Activated CD8-positive, alpha-beta T cell treated with anti-CD3 and anti-CD28 coated beads for 36 hours (primary cell): ENCODE measurements around the gene COMT. TPM values are rescaled to one million over a fixed set of nuclear protein-coding genes. Genes with fewer than 3 reads are reported as not detected.
"Not testable (repeated sequence)": the region's sequence is repeated elsewhere in the genome, so short reads cannot be mapped to it uniquely, and the experiment has no call there.

Source experiments
- ATAC-seq: fragments of 200-7000 bp; cut with Tn5 transposase; one replicate; pipeline ENCODE4 v1.10.0; 2021; ENCODE audit warnings: mild to moderate bottlenecking, moderate library complexity
- CTCF ChIA-PET: fragments of 350-600 bp; sonication (Branson Sonifier 250); formaldehyde crosslinking; loops from one replicate; lab custom pipeline; 2021; ENCODE audit warnings: antibody characterized with exemption; lab: Charles Lee
- POLR2A ChIA-PET: fragments of 350-600 bp; sonication (Branson Sonifier 250); formaldehyde crosslinking; loops from one replicate; lab custom pipeline; 2021; ENCODE audit warnings: antibody characterized with exemption; lab: Charles Lee
- DNase-seq: peaks from one replicate; pipeline ENCODE4 v3.0.0-alpha.2; 2020
- H3K27ac Mint-ChIP-seq: one replicate; pipeline ENCODE4 v1.8.0; 2021; ENCODE audit warnings: mild to moderate bottlenecking, mixed read lengths
- H3K27me3 Mint-ChIP-seq: one replicate; pipeline ENCODE4 v1.8.0; 2021; ENCODE audit warnings: mixed read lengths
- H3K36me3 Mint-ChIP-seq: one replicate; pipeline ENCODE4 v1.8.0; 2021; ENCODE audit warnings: low read depth, mixed read lengths
- H3K4me1 Mint-ChIP-seq: one replicate; pipeline ENCODE4 v1.8.0; 2021; ENCODE audit warnings: low read depth, mixed read lengths
- H3K4me3 Mint-ChIP-seq: one replicate; pipeline ENCODE4 v1.8.0; 2021; ENCODE audit warnings: mild to moderate bottlenecking, moderate library complexity, mixed read lengths
- H3K9me3 Mint-ChIP-seq: one replicate; pipeline ENCODE4 v1.8.0; 2021; ENCODE audit warnings: mixed read lengths
- intact Hi-C: fragments of 100-400 bp; cut with micrococcal nuclease; formaldehyde crosslinking; loops from one replicate; pipeline ENCODE4 v1.10.0; 2022
- total RNA-seq, 2 experiments: library from RNA; stranded (reverse); gene quantifications; one replicate each; pipeline ENCODE4 v1.2.3, GENCODE V29; 2021
- TF ChIP-seq, protein P1 (sequence below): fragments of 200-600 bp; IDR thresholded peaks from one replicate; pipeline ENCODE4 v1.8.0; 2022; ENCODE audit warnings: antibody characterized with exemption, mild to moderate bottlenecking

Gene COMT
- total RNA-seq, 2 experiments from 2014 or later: 70.7 to 74.5 TPM

GRCh38 chr22:19918332-19919106 lies 23.1 kb upstream of the COMT start:
- no peak for ATAC-seq
- no peak for DNase-seq
- no peaks in the 10 kb centered on the region for H3K4me1 Mint-ChIP-seq
- no peaks in the 10 kb centered on the region for H3K9me3 Mint-ChIP-seq
- POLR2A ChIA-PET: interaction anchor here (0.6 to 1.3 kb wide), 2 partner anchors 175 to 435 kb away, joined by 3 read pairs; no protein-coding TSS in a partner anchor
- no peaks in the 10 kb centered on the region for H3K27me3 Mint-ChIP-seq
- H3K4me3 Mint-ChIP-seq: no peak overlapping the region
- CTCF ChIA-PET: interaction anchor here (0.6 to 1.1 kb wide), 2 partner anchors 163 to 195 kb away, joined by 3 read pairs; partner anchors contain the start of gene GP1BB
- intact Hi-C loops: no loop called here
- TF ChIP-seq, protein P1, sequence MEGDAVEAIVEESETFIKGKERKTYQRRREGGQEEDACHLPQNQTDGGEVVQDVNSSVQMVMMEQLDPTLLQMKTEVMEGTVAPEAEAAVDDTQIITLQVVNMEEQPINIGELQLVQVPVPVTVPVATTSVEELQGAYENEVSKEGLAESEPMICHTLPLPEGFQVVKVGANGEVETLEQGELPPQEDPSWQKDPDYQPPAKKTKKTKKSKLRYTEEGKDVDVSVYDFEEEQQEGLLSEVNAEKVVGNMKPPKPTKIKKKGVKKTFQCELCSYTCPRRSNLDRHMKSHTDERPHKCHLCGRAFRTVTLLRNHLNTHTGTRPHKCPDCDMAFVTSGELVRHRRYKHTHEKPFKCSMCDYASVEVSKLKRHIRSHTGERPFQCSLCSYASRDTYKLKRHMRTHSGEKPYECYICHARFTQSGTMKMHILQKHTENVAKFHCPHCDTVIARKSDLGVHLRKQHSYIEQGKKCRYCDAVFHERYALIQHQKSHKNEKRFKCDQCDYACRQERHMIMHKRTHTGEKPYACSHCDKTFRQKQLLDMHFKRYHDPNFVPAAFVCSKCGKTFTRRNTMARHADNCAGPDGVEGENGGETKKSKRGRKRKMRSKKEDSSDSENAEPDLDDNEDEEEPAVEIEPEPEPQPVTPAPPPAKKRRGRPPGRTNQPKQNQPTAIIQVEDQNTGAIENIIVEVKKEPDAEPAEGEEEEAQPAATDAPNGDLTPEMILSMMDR: no peak
- H3K36me3 Mint-ChIP-seq: peaks cover 20% of the 10 kb centered on the region
- no peak overlapping the region for H3K27ac Mint-ChIP-seq

DNA sequence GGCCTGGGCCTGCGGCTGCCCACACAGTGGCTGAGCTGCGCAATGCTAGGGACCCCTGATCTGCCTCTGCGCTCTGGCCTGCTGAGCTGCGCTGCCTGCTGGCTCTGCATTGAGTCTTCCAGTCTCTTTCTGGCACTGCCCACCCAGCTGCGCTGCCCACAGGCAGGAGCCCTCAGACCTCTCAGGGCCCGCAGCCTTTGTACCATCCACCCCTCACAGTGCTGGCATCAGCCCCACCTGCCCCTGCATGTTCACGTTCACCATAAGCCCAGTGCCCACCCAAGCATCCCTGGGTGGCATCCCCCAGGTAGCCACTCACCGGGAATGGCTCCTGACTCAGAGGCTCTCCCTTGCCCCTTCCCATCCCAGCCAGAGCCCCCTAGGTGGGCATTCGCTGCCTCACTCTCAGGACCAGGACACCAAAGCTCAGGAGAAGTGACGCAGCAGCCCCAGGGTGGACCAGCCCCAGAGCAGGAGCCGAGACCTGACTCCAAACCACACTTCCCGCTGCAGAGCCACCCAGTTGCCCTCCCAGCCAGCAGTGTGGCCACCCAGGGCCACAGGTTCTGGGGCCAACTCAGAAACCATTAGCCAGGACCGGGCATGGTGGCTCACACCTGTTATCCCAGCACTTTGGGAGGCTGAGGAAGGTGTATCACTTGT lies 21.7 kb upstream of the COMT start:
- TF ChIP-seq, protein P1: no peak
- Mint-ChIP-seq H3K9me3 (no peaks in the 10 kb centered on the region), H3K27ac (no peak overlapping the region), H3K4me1 (no peaks in the 10 kb centered on the region), H3K27me3 (no peaks in the 10 kb centered on the region), H3K4me3 (no peak overlapping the region), H3K36me3 (peaks cover 7% of the 10 kb centered on the region)
- ATAC-seq (no peak), DNase-seq (no peak)
- ChIA-PET CTCF (interaction anchor here (1.0 to 1.3 kb wide), 3 partner anchors 10 to 190 kb away, joined by 3 to 5 read pairs (median 3); no protein-coding TSS in a partner anchor), POLR2A (no interaction called here)
- intact Hi-C loops: no loop called here

GRCh38 chr22:19921544-19922081 lies 20.0 kb upstream of the COMT start:
- Mint-ChIP-seq H3K27me3 (no peaks in the 10 kb centered on the region), H3K36me3 (no peaks in the 10 kb centered on the region), H3K9me3 (no peaks in the 10 kb centered on the region), H3K27ac (no peak overlapping the region), H3K4me1 (no peaks in the 10 kb centered on the region), H3K4me3 (no peak overlapping the region)
- ATAC-seq: no peak
- TF ChIP-seq, protein P1: no peak
- intact Hi-C loops: no loop called here
- ChIA-PET CTCF (interaction anchor here (0.9 kb wide), 1 partner anchor 91 kb away, joined by 3 read pairs; no protein-coding TSS in a partner anchor), POLR2A (no interaction called here)
- no peak for DNase-seq

- no peaks in the 10 kb centered on the region for H3K4me1 Mint-ChIP-seq
- POLR2A ChIA-PET: interaction anchor here (0.6 to 1.3 kb wide), 2 partner anchors 28 to 89 kb away, joined by 4 read pairs; no protein-coding TSS in a partner anchor
- ATAC-seq (no peak), DNase-seq (no peak)
- H3K36me3 Mint-ChIP-seq: no peaks in the 10 kb centered on the region
- H3K9me3 Mint-ChIP-seq: no peaks in the 10 kb centered on the region
- H3K4me3 Mint-ChIP-seq: no peak overlapping the region
- TF ChIP-seq, protein P1: no peak
- CTCF ChIA-PET: interaction anchor here (0.6 to 1.4 kb wide), 4 partner anchors 14 to 194 kb away, joined by 3 to 4 read pairs (median 4); partner anchors contain the start of genes COMT and TXNRD2
- intact Hi-C loops: no loop called here
- H3K27me3 Mint-ChIP-seq: no peaks in the 10 kb centered on the region
- H3K27ac Mint-ChIP-seq: no peak overlapping the region
These were observed 17.6 kb upstream of the COMT start for GRCh38 chr22:19923914-19924513.

- H3K27me3 Mint-ChIP-seq, H3K36me3 Mint-ChIP-seq, ATAC-seq, H3K4me1 Mint-ChIP-seq, intact Hi-C loops, H3K27ac Mint-ChIP-seq, H3K9me3 Mint-ChIP-seq, DNase-seq, H3K4me3 Mint-ChIP-seq: not testable (repeated sequence)
- ChIA-PET POLR2A (interaction anchor here (1.0 kb wide), 1 partner anchor 179 kb away, joined by 3 read pairs; no protein-coding TSS in a partner anchor), CTCF (interaction anchor here (1.1 to 2.7 kb wide), 2 partner anchors 13 to 16 kb away, joined by 3 to 9 read pairs; no protein-coding TSS in a partner anchor)
These were observed 15.5 kb upstream of the COMT start for GRCh38 chr22:19926028-19926427.
